ENCODE results near the gene NLGN2. TPM values are rescaled to one million over a fixed set of nuclear protein-coding genes. Genes with fewer than 3 reads are reported as not detected.

The NLGN2 gene
- total RNA-seq, 1 experiment from 2014 or later, result 6.7 TPM

DNA sequence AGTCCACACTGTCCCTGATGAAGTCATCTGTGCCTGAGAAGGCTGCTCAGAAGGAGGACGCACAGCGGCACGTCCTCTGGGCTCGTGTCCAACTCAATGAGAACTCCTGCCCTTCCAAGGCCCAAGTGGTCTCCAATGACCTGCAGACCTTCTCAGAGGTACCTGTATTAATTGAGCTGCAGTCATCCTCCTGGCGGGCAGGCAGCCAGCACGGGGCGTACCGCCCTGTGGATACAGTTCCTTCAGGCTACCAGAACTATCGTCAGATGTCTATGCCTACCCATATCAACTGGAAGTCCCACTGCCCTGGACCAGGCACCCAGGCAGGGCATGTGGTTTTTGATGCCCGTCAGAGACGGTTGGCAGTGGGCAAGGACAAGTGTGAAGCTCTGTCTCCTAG lies 24.7 kb downstream of the NLGN2 start:
- ChIA-PET CTCF (interaction anchor here (0.6 to 1.4 kb wide), 3 partner anchors 28 to 183 kb away, joined by 3 to 4 read pairs (median 4); partner anchors contain the start of gene TMEM256), POLR2A (interaction anchor here (1.6 to 2.4 kb wide), 3 partner anchors 28 to 51 kb away, joined by 6 to 9 read pairs (median 9); partner anchors contain the start of genes POLR2A, TMEM256 and ZBTB4)
- DNase-seq (ENCODE audit: unreplicated experiment), result no peak
- intact Hi-C loops (cut with micrococcal nuclease), result loop anchor here (10.0 kb wide), 1 partner anchor 253 kb away; the partner anchor contains the start of genes TP53 and WRAP53
- no TSS peak for BruUV-seq (replicated peaks)
- H3K27me3 Mint-ChIP-seq (ENCODE audit: insufficient read depth, unreplicated experiment), result no peaks in the 10 kb centered on the region
- TF ChIP-seq, protein P1, sequence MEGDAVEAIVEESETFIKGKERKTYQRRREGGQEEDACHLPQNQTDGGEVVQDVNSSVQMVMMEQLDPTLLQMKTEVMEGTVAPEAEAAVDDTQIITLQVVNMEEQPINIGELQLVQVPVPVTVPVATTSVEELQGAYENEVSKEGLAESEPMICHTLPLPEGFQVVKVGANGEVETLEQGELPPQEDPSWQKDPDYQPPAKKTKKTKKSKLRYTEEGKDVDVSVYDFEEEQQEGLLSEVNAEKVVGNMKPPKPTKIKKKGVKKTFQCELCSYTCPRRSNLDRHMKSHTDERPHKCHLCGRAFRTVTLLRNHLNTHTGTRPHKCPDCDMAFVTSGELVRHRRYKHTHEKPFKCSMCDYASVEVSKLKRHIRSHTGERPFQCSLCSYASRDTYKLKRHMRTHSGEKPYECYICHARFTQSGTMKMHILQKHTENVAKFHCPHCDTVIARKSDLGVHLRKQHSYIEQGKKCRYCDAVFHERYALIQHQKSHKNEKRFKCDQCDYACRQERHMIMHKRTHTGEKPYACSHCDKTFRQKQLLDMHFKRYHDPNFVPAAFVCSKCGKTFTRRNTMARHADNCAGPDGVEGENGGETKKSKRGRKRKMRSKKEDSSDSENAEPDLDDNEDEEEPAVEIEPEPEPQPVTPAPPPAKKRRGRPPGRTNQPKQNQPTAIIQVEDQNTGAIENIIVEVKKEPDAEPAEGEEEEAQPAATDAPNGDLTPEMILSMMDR (IDR thresholded peaks at IDR 0.05; ENCODE audit: unreplicated experiment), result no peak
- no peaks in the 10 kb centered on the region for H3K36me3 Mint-ChIP-seq (ENCODE audit: insufficient read depth, unreplicated experiment)
- H3K27ac Mint-ChIP-seq (ENCODE audit: low read depth, unreplicated experiment), result no peak overlapping the region
- H3K9me3 Mint-ChIP-seq (ENCODE audit: unreplicated experiment), result no peaks in the 10 kb centered on the region
- no peak overlapping the region for H3K4me3 Mint-ChIP-seq (ENCODE audit: unreplicated experiment)
- peaks cover 6% of the 10 kb centered on the region for H3K4me1 Mint-ChIP-seq (ENCODE audit: insufficient read depth, unreplicated experiment)

DNA sequence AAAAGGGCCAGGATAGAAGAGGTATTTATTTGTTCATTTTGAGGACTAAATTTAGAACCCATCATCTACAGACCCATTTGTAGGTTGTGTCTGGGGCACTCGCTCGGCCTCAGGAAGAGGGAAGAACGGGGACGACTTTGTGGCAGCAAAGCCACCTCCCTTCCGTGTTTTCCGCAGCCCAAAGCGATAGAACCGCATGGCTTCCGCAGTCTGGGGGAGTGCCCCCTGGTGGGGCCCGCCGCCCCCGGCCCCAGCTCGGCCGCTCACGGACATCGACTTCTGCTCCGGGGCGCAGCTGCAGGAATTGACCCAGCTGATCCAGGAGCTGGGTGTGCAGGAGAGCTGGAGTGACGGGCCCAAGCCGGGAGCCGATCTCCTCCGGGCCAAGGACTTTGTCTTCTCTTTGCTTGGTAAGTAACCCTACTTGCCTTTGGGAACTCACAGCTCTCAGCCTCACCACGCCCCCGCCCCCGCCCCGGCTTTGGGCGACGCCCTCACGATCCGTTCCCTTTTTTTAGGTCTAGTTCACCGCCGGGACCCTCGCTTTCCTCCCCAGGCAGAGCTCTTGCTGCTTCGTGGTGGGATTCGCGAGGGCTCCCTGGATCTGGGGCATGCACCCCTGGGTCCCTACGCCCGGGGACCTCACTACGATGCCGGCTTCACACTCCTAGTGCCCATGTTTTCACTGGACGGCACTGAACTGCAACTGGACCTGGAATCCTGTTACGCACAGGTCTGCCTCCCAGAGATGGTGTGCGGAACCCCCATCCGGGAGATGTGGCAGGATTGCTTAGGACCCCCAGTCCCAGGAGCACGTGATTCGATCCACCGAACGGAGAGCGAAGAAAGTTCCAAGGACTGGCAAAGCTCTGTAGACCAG lies 28.3 kb downstream of the NLGN2 start:
- TSS peak; percentile 62 for BruUV-seq (replicated peaks)
- Mint-ChIP-seq H3K27ac (ENCODE audit: low read depth, unreplicated experiment) (peak overlapping the region; percentile 92), H3K9me3 (ENCODE audit: unreplicated experiment) (no peaks in the 10 kb centered on the region), H3K4me1 (ENCODE audit: insufficient read depth, unreplicated experiment) (peaks cover 12% of the 10 kb centered on the region), H3K27me3 (ENCODE audit: insufficient read depth, unreplicated experiment) (no peaks in the 10 kb centered on the region), H3K36me3 (ENCODE audit: insufficient read depth, unreplicated experiment) (no peaks in the 10 kb centered on the region), H3K4me3 (ENCODE audit: unreplicated experiment) (peak overlapping the region; percentile 81)
- CTCF ChIA-PET, result interaction anchor here (0.6 to 3.8 kb wide), 29 partner anchors 11 to 281 kb away, joined by 3 to 57 read pairs (median 5); partner anchors contain the start of genes KCTD11, PLSCR3, SENP3 and SPEM2
- TF ChIP-seq, protein P1 (IDR thresholded peaks at IDR 0.05; ENCODE audit: unreplicated experiment), result peak; percentile 23
- peak; percentile 67 for DNase-seq (ENCODE audit: unreplicated experiment)
- intact Hi-C loops (cut with micrococcal nuclease), result loop anchor here (1.0 to 10.0 kb wide), 8 partner anchors 15 to 389 kb away; partner anchors contain the start of genes PLSCR3, POLR2A, TMEM256 and TP53
- POLR2A ChIA-PET, result interaction anchor here (0.7 to 8.9 kb wide), 27 partner anchors 8 to 1175 kb away, joined by 3 to 115 read pairs (median 8); partner anchors contain the start of genes GPS2, KCTD11, MPDU1 and NAA38

DNA sequence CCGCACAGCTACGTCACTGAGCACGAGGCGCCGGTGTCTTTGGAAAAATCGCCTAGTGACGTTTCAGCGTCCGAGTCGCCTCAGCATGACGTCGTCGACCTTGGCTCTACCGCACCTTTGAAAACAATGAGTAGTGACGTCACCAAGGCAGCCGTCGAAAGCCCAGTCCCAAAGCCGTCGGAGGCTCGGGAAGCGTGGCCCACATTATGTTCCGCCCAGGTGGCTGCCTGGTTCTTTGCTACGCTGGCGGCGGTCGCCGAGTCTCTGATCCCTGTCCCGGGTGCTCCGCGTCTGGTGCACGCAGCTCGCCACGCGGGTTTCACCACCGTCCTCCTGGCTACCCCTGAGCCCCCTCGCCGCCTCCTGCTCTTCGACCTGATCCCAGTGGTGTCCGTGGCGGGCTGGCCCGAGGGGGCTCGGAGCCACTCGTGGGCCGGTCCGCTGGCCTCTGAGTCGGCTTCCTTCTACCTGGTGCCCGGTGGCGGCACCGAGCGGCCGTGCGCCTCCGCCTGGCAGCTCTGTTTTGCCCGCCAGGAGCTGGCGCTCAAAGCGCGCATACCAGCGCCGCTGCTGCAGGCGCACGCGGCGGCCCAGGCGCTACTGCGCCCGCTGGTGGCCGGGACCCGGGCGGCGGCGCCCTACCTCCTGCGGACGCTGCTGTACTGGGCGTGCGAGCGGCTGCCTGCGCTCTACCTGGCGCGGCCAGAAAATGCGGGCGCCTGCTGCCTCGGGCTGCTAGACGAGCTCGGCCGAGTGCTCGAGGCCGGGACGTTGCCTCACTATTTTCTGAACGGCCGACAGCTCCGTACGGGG lies 29.1 kb downstream of the NLGN2 start:
- intact Hi-C loops (cut with micrococcal nuclease), result loop anchor here (1.0 to 10.0 kb wide), 4 partner anchors 14 to 389 kb away; partner anchors contain the start of genes SENP3, TP53 and WRAP53
- CTCF ChIA-PET, result interaction anchor here (0.6 to 3.8 kb wide), 42 partner anchors 9 to 653 kb away, joined by 3 to 57 read pairs (median 4); partner anchors contain the start of genes KCTD11, PLSCR3, POLR2A and SENP3
- peak; percentile 82 for DNase-seq (ENCODE audit: unreplicated experiment)
- H3K9me3 Mint-ChIP-seq (ENCODE audit: unreplicated experiment), result no peaks in the 10 kb centered on the region
- peak overlapping the region; percentile 92 for H3K27ac Mint-ChIP-seq (ENCODE audit: low read depth, unreplicated experiment)
- no peaks in the 10 kb centered on the region for H3K27me3 Mint-ChIP-seq (ENCODE audit: insufficient read depth, unreplicated experiment)
- POLR2A ChIA-PET, result interaction anchor here (0.6 to 8.9 kb wide), 27 partner anchors 7 to 749 kb away, joined by 3 to 115 read pairs (median 6); partner anchors contain the start of genes CTDNEP1, KCTD11, MPDU1 and NAA38
- no TSS peak for BruUV-seq (replicated peaks)
- H3K4me1 Mint-ChIP-seq (ENCODE audit: insufficient read depth, unreplicated experiment), result peaks cover 12% of the 10 kb centered on the region
- peak overlapping the region; percentile 81 for H3K4me3 Mint-ChIP-seq (ENCODE audit: unreplicated experiment)
- no peaks in the 10 kb centered on the region for H3K36me3 Mint-ChIP-seq (ENCODE audit: insufficient read depth, unreplicated experiment)
- TF ChIP-seq, protein P1 (IDR thresholded peaks at IDR 0.05; ENCODE audit: unreplicated experiment), result peak; percentile 83
